HCT116 (cell line): ENCODE measurements around the gene MBTPS2. TPM values are rescaled to one million over a fixed set of nuclear protein-coding genes. Genes with fewer than 3 reads are reported as not detected.

ENCODE experiments used
- ATF3 ChIP-seq: IDR thresholded peaks from 2 replicates; pipeline ENCODE4 v1.6.1; 2012
- CBX3 ChIP-seq: IDR thresholded peaks from 2 replicates; pipeline ENCODE4 v1.6.1; 2012; ENCODE audit warnings: low read depth
- CTCF ChIP-seq, 3 experiments: fragments of 200-600 bp in 1 of 3; sonication (generic) in 1 of 3; IDR thresholded peaks in 2 of 3; conservative IDR thresholded peaks in 1 of 3; 2 replicates each; pipeline ENCODE4 v1.5.1; 2012 to 2017; ENCODE audit warnings: low read depth in 2 of 3, low read length in 2 of 3, antibody characterized with exemption in 1 of 3, borderline replicate concordance in 1 of 3, control low read depth in 1 of 3, mild to moderate bottlenecking in 1 of 3, mixed read lengths in 1 of 3, mixed run types in 1 of 3, moderate library complexity in 1 of 3; ENCODE audit not compliant: insufficient read depth in 1 of 3
- EGR1 ChIP-seq: IDR thresholded peaks from 2 replicates; pipeline ENCODE4 v1.6.1; 2012; ENCODE audit warnings: low read depth
- ELF1 ChIP-seq: IDR thresholded peaks from 2 replicates; pipeline ENCODE4 v1.6.1; 2012; ENCODE audit warnings: low read depth, borderline replicate concordance
- EZH2 ChIP-seq: fragments of 200-600 bp; sonication (generic); IDR thresholded peaks from 2 replicates; pipeline ENCODE4 v1.6.1; 2017; ENCODE audit warnings: antibody characterized with exemption, mixed run types
- EZH2phosphoT487 ChIP-seq: fragments of 200-600 bp; IDR thresholded peaks from 2 replicates; pipeline ENCODE4 v1.6.1; 2018; ENCODE audit warnings: antibody characterized with exemption, borderline replicate concordance
- SIN3A ChIP-seq: IDR thresholded peaks from 2 replicates; pipeline ENCODE4 v1.6.1; 2012; ENCODE audit warnings: low read depth
- SP1 ChIP-seq: IDR thresholded peaks from 2 replicates; pipeline ENCODE4 v1.6.1; 2012; ENCODE audit warnings: low read depth
- SRF ChIP-seq: IDR thresholded peaks from 2 replicates; pipeline ENCODE4 v1.6.1; 2012; ENCODE audit warnings: low read depth
- ZBTB33 ChIP-seq: IDR thresholded peaks from 2 replicates; pipeline ENCODE4 v1.6.1; 2011; ENCODE audit warnings: mild to moderate bottlenecking, low read length, moderate library complexity; ENCODE audit not compliant: insufficient replicate concordance; ENCODE audit errors: extremely low read depth
- ZFX ChIP-seq: fragments of 450-650 bp; IDR thresholded peaks from 2 replicates; pipeline ENCODE4 v1.6.1; 2017
- ZNF274 ChIP-seq: fragments of 200-500 bp; sonication (Bioruptor generic); IDR thresholded peaks from 2 replicates; pipeline ENCODE4 v1.6.1; 2014; ENCODE audit warnings: mild to moderate bottlenecking, low read depth, low read length, inconsistent platforms
- total RNA-seq: library from RNA; stranded (reverse); gene quantifications from one replicate; pipeline ENCODE4 v1.2.1, GENCODE V29; 2021; ENCODE audit not compliant: unreplicated experiment

The MBTPS2 gene
- total RNA-seq, 1 experiment from 2014 or later, result 16.9 TPM

- TF ChIP-seq ZBTB33 (no peak), EGR1 (no peak), ZFX (no peak), ATF3 (no peak), CBX3 (no peak), ELF1 (no peak), ZNF274 (no peak), SIN3A (no peak), SRF (no peak), CTCF (IDR thresholded peaks at IDR 0.05 in 2 of 3, conservative IDR thresholded peaks at IDR 0.05 in 1 of 3; ENCODE audit: borderline replicate concordance in 1 of 3, insufficient read depth in 1 of 3, low read depth in 2 of 3, low read length in 2 of 3) (no peak), EZH2 (no peak), EZH2phosphoT487 (no peak), SP1 (no peak)
Observed at GRCh38 chrX:21932292-21933002, 93.0 kb downstream of the MBTPS2 start (continued).
